HG02763 (cell line): ENCODE data around the gene POR.

Experiments used
- ATAC-seq: cut with Tn5 transposase; IDR thresholded peaks from one replicate; pipeline ENCODE4 v1.9.1; 2021; ENCODE audit warnings: mild to moderate bottlenecking, moderate library complexity; ENCODE audit not compliant: unreplicated experiment

POR gene

GRCh38 chr7:75971309-75971960 lies 56.5 kb downstream of the POR start:
- no peak for ATAC-seq

- no peak for ATAC-seq
Observed at GRCh38 chr7:75971961-75972763, 57.2 kb downstream of the POR start.

- ATAC-seq, result no peak
Observed at GRCh38 chr7:75977743-75978142, 62.8 kb downstream of the POR start.

DNA sequence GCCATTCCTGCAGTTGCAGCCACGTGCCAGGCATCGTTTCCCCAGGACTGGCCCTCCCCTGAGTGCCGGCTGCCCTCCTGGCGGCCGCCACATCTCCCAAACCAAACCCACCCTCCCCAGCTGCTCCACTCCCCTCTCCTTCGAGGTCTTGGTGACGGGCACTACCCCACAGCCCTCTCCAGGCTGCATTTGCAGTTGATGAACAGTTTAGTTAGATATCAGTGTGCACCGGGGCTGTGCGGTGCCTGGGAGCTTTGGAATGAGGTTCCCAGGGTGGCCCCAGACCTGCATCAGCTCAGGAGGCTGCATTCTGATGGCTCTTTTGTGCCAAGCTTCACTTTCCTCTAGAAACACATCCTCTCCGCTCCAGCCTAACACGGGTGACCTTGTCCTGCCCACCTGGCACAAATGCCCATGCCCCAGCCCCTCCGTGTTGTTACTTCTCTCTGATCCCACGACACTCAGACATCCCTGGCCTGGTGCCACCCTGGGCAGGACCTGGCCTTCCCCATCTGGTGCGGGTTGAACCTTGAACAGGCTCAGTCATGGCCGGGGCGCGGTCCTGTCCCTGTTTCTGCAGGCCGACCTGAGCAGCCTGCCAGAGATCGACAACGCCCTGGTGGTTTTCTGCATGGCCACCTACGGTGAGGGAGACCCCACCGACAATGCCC lies 64.9 kb downstream of the POR start:
- ATAC-seq, result no peak

DNA sequence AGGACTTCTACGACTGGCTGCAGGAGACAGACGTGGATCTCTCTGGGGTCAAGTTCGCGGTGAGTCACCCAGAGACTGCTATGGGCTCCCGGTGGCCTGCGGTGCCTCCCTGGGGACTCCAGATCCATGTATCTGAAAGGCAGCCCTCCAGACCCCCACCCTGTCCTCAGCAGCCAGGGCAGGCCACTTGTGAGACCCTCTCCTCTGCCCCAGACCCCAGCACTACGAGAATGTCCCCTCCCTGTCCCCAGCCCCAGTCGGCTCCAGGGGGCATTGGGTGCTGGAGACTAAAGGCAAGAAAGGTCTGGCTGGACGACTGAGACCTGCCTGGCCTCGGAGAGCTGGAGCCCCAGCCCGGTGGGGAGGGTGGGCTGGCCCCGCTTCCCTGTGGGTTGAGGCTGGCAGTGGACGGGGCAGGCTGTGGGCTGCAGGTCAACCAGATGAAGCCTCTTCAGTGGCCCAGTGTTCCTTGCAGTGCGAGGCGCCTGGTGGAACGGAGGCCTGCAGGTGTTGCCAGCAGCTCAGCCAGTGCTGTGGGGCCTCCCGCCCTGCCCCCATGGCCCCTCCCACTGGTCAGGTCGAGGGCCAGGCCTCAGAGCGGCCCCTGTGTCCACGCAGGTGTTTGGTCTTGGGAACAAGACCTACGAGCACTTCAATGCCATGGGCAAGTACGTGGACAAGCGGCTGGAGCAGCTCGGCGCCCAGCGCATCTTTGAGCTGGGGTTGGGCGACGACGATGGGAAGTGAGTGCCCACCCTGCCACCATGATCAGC lies 65.7 kb downstream of the POR start:
- no peak for ATAC-seq

GRCh38 chr7:75981203-75981452 lies 66.2 kb downstream of the POR start:
- no peak for ATAC-seq

GRCh38 chr7:75981453-75982305 lies 66.7 kb downstream of the POR start:
- ATAC-seq, result no peak

DNA sequence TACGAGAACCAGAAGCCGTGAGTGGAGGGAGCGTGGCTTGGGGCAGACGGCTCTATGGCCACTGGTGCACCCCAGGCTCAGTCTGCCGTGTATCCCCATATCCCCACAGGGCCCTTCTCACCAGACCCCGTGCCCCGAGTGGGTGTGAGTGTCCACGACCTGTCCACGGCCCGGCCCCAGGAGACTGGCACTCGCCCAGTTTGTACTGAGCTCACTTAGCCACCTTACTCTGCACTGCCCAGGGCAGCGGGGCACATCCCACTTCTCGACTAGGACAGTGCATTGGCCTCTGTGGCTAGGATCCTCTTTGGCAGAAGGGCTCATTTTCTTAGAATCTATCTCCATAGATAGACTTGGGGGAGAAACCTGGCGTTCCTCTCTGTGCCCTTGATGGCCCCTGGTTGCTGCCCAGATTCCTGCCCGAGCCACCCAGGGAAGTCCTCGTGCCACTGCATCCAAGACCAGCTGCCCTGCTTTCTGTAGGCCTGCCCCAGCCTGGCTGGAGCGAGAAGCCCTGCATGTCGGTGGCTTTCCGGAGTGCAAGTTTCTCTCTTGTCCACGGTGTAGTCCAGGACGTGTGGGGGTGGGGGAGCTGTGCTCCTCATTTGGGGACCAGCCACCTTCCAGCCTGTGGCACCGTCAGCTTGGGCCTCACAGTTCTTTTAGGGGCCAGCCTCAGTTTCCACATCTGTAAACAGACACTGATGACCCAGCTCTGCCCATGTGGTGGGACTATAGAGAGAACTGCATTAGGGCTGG lies 67.5 kb downstream of the POR start:
- no peak for ATAC-seq

GRCh38 chr7:75983471-75984129 lies 68.6 kb downstream of the POR start:
- no peak for ATAC-seq

- no peak for ATAC-seq
Observed at GRCh38 chr7:75984130-75985008, 69.4 kb downstream of the POR start.

DNA sequence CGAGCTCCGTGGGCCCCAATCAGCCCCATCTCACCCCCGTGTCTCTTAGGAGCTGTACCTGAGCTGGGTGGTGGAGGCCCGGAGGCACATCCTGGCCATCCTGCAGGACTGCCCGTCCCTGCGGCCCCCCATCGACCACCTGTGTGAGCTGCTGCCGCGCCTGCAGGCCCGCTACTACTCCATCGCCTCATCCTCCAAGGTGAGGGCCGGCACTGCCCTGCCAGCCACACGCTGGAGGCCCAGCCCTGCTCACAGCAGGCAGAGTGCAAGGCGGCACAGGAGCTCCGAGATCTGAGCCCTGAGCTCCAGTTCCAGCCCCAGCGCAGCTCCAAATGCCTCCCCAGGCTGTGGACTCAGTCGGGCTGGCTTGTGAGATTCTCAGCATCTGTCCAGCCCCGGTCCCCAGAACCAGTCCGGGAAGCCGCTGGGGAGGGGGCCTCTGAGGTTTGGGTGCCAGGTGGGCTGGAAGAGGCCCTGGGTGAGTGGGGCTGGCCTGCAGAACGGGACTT lies 70.1 kb downstream of the POR start:
- ATAC-seq, result no peak

DNA sequence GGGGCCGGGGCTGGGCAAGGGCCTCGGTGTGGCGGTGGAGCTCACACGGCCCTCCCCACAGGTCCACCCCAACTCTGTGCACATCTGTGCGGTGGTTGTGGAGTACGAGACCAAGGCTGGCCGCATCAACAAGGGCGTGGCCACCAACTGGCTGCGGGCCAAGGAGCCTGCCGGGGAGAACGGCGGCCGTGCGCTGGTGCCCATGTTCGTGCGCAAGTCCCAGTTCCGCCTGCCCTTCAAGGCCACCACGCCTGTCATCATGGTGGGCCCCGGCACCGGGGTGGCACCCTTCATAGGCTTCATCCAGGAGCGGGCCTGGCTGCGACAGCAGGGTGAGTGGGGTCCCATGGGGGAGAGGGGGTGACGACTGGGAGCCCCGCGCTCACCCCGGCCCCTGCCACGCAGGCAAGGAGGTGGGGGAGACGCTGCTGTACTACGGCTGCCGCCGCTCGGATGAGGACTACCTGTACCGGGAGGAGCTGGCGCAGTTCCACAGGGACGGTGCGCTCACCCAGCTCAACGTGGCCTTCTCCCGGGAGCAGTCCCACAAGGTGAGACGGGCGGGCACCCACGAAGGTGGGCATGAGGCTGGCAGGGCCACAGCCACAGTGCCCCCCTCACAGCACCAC lies 70.7 kb downstream of the POR start:
- ATAC-seq, result no peak

DNA sequence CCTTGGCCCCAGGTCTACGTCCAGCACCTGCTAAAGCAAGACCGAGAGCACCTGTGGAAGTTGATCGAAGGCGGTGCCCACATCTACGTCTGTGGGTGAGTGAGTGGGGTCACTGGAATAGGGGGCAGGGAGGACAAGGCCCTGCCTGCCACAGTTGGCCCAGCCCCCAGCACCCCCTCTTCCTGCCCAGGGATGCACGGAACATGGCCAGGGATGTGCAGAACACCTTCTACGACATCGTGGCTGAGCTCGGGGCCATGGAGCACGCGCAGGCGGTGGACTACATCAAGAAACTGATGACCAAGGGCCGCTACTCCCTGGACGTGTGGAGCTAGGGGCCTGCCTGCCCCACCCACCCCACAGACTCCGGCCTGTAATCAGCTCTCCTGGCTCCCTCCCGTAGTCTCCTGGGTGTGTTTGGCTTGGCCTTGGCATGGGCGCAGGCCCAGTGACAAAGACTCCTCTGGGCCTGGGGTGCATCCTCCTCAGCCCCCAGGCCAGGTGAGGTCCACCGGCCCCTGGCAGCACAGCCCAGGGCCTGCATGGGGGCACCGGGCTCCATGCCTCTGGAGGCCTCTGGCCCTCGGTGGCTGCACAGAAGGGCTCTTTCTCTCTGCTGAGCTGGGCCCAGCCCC lies 71.3 kb downstream of the POR start:
- no peak for ATAC-seq

DNA sequence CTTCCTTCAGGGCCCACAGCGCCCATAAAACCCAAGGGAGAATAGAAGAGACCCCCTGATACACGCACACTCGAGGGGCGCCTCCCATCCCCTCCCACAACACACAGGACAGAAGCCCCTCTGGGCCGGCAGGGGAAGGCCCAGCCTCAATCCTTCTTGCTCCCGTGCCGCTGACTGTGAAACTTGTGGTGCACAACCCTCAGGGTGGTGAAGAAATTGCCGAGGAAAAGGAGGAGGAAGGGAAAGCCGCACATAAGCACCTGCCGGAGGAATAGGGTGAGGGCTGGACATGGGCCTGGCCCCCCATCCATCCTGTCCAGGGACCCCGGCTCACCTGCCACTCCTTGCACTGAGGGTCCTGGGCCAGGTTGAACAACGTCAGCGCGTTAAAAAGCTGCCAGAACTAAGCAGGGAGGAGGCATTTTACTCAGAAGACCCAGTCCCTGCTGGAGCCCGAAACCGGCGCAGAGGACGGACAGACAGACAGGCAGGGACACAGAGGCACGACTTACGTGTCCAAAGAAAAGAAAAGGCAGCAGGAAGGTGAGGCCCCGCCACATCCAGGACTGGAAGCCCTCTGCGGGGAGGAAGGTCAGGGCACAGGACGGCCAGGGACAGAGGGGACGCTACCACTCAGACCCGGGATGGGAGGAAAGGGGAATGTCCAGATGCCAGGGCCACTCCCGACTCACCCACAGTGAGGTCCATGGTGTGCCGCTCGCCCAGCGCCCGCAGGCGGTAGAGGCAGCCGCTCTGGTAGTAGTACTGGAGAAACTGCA lies 72.3 kb downstream of the POR start:
- ATAC-seq, result no peak

- no peak for ATAC-seq
Observed at GRCh38 chr7:75987805-75988567, 73.0 kb downstream of the POR start.
